Measurements from ENCODE around the gene RAD51B.

RAD51B gene

GRCh38 chr14:68349900-68350629, 530.5 kb downstream of the RAD51B start:
- no peak for DNase-seq

- no peak for DNase-seq
Observed at GRCh38 chr14:68355415-68355814, 535.8 kb downstream of the RAD51B start.

DNA sequence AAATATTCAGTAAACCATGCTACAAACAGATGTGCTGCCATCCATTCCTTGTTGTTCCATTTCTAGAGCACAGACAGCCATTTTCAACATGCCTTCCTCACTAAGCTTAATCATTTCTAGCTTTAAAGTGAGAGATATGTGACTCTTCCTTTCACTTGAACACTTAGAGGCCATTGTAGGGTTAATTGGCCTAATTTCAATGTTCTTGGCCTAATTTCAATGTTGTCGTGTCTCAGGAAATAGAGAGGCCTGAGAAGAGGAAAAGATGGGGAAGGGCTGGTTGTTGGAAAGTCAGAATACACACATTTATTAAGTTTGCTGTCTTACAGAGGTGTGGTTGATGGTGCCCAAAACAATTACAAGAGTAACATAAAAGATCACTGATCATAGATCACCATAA, 538.2 kb downstream of the RAD51B start:
- no peak for DNase-seq

GRCh38 chr14:68358500-68358899, 538.9 kb downstream of the RAD51B start:
- DNase-seq, result no peak

- no peak for DNase-seq
Observed at GRCh38 chr14:68359022-68359836, 539.6 kb downstream of the RAD51B start.

DNA sequence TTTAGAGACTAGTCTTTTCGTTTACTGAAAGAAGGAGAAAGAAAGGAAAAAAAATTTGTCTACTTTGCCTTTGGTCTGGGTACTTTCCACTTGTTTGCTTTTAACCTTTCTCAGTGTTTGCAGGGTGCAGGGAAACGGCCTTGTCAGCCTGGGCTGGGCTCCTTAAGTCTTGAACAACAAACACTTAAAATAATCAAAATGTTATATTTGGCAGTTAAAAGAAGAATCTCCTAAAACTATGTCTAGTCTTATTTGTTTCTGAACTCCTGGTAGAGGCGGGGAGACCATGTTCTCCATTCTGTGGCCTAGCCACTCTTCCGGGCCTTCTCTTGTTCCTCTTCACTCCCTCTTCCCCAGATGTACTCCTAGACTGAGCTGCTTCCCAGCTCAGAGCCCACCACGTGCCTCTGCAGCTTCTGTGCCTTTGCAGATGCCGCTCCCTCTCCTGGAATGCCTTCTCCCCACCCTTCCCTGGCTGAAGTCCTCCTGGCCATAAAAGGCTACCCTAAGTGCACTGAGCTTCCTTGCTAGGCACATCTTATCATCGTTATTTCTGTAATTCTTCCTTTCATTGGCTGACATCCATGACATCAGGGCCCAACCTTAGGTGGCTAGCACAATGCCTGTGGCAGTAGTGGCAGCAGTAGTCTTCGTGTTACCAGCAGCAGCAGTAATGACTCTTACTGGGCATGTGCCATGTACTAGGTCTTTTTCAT, 540.4 kb downstream of the RAD51B start:
- no peak for DNase-seq

DNA sequence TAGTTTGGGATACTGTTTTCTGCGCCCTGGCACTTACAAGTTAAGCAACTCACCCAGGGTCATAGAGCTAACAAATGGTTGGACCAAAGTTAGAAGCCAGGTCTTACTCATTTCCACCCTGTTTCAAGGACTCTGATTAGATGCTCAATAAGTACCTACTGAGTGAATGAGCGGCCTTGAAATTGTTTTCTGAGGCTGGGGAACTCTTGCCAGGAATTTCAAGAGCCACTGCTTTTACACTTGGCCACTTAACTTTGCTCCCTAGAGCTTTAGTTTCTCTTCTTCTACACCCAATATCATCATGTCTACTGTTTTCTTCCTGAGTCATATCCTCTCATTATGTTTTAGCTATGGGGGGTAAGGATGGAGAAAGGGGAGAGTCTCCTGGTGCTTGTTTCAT, 541.7 kb downstream of the RAD51B start:
- DNase-seq, result no peak

DNA sequence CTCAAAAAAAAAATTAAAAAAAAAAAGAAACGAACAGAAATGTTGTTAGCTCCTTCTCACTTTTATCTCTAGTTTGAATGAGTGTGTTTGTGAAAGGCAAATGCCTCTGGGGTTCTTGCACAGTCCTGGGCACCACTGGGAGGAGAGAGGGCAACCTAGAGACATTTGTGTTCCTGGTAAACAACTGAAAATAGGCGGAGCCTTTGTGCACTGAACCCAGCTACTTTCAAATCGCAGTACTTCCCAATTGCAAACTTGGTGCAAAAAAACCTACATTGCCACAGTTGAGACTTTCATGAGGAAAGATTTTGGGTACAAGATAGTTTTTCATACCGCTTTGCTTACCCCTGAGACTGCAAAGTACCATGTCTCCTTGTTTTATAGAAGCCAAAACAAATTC, 543.3 kb downstream of the RAD51B start:
- DNase-seq, result no peak

GRCh38 chr14:68363466-68363842, 543.9 kb downstream of the RAD51B start:
- DNase-seq, result no peak

DNA sequence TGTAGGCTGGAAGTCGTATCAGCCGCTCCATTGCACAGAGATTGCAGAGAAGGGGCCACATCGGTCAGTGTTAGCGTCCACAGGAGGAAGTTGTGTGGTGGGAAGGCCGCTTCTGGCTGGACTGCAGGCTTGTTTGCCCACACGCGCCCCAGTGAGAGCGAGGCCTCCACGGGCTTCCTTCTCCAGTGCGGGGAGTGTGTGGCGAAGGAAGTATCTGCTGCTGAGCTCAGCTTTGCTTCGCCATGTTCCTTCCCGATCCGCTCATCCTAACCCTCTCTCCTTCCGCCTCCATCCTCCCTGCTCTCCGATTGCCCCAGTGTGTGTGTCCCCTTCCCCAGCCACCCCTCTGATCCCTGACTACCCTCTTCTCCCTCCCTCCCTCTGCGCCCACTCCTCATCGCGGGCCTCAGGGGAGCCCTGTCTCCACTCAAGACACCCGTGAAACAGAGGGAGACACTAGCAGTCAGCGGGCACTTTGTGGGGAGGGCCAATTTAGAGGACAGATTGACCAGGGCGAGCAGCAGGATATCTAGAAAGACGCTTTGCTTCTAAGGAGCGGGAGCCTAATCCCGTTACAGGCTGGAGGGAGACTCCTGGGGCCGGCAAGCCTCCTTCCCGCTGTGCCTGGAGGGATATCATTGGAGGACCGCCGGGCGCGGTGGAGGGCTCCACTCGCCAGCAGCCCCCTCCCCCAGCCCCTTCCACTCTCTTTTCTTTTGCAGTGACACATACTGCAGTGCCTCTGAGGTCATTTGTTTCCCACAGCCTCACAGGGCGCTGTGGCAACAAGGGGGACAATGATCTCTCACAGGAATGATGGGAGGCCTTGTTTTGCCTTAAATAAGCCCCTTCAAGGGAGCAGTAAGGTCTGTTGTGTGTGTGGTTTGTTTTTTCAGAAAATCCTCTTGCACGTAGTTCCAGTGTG, 544.5 kb downstream of the RAD51B start:
- no peak for DNase-seq

DNA sequence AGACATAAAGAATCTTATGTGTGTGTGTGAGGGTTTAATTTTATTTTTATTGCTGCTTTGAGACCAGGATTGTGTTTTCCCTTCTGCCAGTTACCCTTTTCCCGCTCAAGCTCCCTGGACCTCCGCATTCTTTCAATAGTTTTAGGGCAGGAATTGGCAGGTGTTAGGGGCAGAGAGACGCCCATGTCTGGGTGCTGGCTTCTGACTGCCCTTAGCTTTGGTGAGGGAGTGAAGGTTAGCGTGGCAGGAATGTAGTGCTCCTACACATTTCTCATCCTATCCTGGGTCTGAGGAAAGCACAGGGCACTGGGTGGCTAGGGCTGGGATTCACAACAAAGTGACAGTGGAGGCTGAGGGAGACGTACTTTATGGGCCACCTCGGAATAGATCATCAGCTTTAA, 545.2 kb downstream of the RAD51B start:
- no peak for DNase-seq

DNA sequence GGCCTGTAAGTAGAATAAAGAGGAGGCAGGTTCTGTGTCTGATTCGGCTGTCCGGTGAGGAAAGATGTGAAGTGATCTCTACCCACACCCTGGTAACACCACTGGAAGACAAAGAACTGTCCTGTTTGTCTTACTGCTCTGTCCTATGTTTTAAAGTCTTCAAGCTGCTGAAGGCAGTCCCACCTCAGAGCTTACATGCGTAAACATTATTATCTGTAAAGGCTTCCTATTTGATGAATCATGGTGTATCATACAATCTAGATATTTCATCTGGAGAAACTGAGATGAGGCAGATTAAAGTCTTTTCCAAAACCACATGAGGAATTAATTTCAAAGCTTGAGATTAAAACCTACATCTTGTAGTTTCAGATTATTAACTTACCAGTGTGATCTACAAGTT, 545.6 kb downstream of the RAD51B start:
- no peak for DNase-seq

DNA sequence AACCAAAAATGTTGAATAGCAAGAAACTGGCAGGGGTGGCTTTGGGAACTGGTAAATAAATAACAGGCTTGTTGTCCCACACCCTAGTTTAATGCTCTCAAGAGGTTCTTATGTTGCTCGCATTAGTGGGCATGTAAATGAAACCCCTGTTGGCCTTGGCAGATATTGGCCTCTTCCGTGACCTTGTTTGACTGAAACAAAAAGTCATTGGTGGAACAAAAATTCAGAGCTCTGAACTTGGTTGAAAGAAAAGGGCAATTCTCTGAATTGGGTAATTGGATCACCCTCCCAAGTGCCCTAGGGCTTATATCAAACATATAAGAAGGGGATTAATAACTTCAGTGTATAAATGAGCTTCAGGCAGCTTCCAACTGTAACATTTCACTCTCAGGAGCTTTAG, 547.1 kb downstream of the RAD51B start:
- no peak for DNase-seq

DNA sequence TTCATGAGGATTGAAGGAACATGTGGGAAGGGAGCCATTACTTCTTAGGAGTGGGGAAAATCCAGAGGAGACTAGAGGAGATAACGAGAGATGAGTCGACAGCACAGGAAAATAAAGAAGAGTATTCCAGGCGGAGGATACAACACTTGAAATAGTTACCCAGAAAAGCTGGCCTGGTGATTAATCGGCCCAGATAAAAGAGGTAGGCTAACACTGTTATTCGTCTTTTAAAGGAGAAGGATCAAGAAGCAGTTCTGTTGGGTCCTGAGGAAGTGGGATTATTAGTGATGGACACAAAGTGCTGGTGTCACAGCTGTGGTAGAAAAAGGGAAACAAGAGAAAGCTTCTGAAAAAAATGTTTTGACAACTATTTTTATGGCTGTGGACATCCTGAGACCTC, 548.0 kb downstream of the RAD51B start:
- no peak for DNase-seq

DNA sequence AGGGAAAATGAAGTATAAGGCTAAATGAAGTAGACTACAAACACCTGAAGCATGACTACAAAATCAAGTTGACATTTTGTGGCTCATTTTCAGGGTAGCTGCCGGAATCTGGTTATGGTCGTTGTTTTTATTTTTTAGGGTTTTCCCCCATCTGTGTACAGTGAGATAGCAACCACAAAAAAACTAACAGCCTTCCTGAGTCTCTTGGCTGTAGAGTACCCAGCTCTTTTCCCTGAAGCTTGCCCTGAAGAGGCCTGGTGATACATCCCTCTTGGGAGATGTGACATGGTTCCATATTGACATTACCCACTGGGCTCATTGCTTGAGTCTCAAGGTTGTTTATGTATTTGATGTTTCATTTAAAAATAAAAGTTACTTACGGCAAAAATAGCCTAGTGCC, 549.3 kb downstream of the RAD51B start:
- no peak for DNase-seq

GRCh38 chr14:68369281-68370056, 549.9 kb downstream of the RAD51B start:
- no peak for DNase-seq

DNA sequence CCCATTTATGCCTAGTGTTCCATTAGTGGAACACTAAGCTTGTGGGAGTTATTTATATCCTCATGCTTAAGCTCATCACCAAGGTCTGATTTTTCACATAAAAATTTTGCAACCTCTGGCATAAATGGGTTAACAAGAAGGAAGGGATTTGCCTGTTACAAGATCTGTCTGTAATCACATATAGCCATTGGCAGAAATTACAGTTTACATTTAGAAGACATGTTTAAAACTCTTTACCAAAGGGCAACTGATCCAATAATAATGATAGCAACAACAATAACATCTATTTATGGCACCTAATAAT, 550.4 kb downstream of the RAD51B start:
- no peak for DNase-seq

DNA sequence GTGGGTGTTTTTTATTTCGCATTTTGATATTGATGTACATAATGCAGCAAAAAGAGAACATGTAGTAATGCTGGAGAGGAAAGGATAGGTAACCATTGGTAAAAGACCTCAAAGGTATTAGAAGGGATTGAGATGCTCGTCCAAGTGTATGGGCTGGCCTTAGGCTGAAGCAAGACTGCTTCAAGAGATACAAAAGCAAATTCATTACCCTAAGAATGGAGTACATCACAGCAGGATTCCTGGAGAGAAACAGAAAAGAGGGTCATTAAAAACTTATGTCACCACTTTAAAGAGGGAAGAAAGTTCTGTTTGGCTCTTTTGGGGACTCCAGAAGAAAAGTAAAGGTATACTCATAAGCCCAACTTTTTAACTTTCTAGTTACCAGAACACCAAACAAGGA, 552.8 kb downstream of the RAD51B start:
- no peak for DNase-seq

DNA sequence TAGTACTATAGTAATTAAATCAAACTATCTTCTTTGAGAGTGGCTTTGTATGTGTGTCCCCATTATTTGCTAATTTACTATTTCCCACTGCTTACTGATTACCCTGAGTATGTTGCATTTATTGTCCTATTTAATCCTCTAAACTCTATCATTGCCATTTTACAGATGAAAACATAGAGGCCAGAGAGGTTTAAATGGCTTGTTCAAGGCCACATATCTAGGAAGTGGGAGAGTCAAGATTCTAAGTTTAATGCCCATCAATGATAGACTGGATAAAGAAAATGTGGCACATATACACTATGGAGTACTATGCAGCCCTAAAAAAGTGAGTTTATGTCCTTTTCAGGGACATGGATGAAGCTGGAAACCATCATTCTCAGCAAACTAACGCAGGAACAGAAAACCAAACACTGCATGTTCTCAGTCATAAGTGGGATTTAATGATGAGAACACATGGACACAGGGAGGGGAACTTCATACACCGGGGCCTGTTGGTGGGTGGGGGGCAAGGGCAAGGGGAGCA, 553.6 kb downstream of the RAD51B start:
- no peak for DNase-seq

- DNase-seq, result no peak
Observed at GRCh38 chr14:68373847-68374444, 554.4 kb downstream of the RAD51B start.

DNA sequence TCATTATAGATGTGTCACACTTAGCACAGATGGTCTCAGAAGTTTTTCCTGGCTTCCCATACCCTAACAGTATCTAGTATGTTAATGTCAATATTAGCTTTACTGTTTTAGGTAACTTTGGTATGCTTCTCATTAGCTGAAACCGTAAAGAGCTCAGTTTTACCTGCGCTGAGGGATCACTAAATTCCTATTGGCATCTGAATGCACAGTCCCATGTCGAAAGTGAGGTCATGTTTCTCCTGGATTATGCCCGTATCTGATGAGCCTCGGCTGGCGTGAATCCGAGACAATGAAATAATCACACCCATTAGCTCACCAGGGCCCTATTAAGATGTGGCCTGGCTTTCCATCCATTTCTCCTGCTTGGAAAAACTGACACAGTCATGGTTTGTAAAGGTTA, 555.1 kb downstream of the RAD51B start:
- no peak for DNase-seq
